ENCODE measurements around the gene ATP6V1C2. TPM values are rescaled to one million over a fixed set of nuclear protein-coding genes. Genes with fewer than 3 reads are reported as not detected.

The ATP6V1C2 gene
- total RNA-seq, 1 experiment from 2014 or later = 0.40 TPM

- ATAC-seq (no peak; the same call in 1 of the 2 replicates), DNase-seq (peak; percentile 67)
- TF ChIP-seq EZH2phosphoT487 (IDR thresholded peaks at IDR 0.05; ENCODE audit: borderline replicate concordance, low read length) = no peak
- TF ChIP-seq, protein P1, sequence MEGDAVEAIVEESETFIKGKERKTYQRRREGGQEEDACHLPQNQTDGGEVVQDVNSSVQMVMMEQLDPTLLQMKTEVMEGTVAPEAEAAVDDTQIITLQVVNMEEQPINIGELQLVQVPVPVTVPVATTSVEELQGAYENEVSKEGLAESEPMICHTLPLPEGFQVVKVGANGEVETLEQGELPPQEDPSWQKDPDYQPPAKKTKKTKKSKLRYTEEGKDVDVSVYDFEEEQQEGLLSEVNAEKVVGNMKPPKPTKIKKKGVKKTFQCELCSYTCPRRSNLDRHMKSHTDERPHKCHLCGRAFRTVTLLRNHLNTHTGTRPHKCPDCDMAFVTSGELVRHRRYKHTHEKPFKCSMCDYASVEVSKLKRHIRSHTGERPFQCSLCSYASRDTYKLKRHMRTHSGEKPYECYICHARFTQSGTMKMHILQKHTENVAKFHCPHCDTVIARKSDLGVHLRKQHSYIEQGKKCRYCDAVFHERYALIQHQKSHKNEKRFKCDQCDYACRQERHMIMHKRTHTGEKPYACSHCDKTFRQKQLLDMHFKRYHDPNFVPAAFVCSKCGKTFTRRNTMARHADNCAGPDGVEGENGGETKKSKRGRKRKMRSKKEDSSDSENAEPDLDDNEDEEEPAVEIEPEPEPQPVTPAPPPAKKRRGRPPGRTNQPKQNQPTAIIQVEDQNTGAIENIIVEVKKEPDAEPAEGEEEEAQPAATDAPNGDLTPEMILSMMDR (conservative IDR thresholded peaks at IDR 0.05; ENCODE audit: low read depth, low read length) = no peak
- TF ChIP-seq EZH2 (IDR thresholded peaks at IDR 0.05; ENCODE audit: low read length, unreplicated experiment) = no peak
- H3K9ac ChIP-seq (ENCODE audit: low read length) = no peak overlapping the region
- no peaks in the 10 kb centered on the region for H3K36me3 ChIP-seq (ENCODE audit: low read depth, low read length)
- no peaks in the 10 kb centered on the region for H3F3A ChIP-seq (ENCODE audit: low read length, unreplicated experiment)
- H3K9me3 ChIP-seq (ENCODE audit: low read length) = no peaks in the 10 kb centered on the region
- H3K9me2 ChIP-seq (replicated peaks; ENCODE audit: low read length) = no peaks in the 10 kb centered on the region
- POLR2A ChIA-PET (ENCODE audit: unreplicated experiment) = no interaction called here
- no peak overlapping the region for H2AFZ ChIP-seq (ENCODE audit: low read length)
- intact Hi-C loops (cut with micrococcal nuclease) = no loop called here
- H3K4me2 ChIP-seq (ENCODE audit: low read length) = no peak overlapping the region
- no peak overlapping the region for H3K4me3 ChIP-seq (ENCODE audit: low read length)
- no TSS peak for BruUV-seq (replicated peaks)
- CTCF ChIA-PET = no interaction called here
- H3K79me2 ChIP-seq (ENCODE audit: low read length) = no peaks in the 10 kb centered on the region
- H3K4me1 ChIP-seq (ENCODE audit: insufficient read depth, low read length) = peaks cover 7% of the 10 kb centered on the region; the same call in 1 of the 2 replicates
- no peak overlapping the region for H3K27ac ChIP-seq (ENCODE audit: low read length)
- H3K27me3 ChIP-seq (ENCODE audit: low read length) = no peaks in the 10 kb centered on the region
- no peaks in the 10 kb centered on the region for H4K20me1 ChIP-seq (ENCODE audit: low read length)
Observed at GRCh38 chr2:10752236-10752635, 30.8 kb downstream of the ATP6V1C2 start.

GRCh38 chr2:10753156-10753555 is 31.7 kb downstream of the ATP6V1C2 start:
- H4K20me1 ChIP-seq (ENCODE audit: low read length) = no peaks in the 10 kb centered on the region
- H3K36me3 ChIP-seq (ENCODE audit: low read depth, low read length) = no peaks in the 10 kb centered on the region
- no peak overlapping the region for H3K4me3 ChIP-seq (ENCODE audit: low read length)
- no peak overlapping the region for H2AFZ ChIP-seq (ENCODE audit: low read length)
- H3K79me2 ChIP-seq (ENCODE audit: low read length) = no peaks in the 10 kb centered on the region
- ChIA-PET CTCF (interaction anchor here (0.5 kb wide), 1 partner anchor 629 kb away, joined by 7 read pairs; no protein-coding TSS in a partner anchor), POLR2A (ENCODE audit: unreplicated experiment) (no interaction called here)
- no peak overlapping the region for H3K9ac ChIP-seq (ENCODE audit: low read length)
- H3K27ac ChIP-seq (ENCODE audit: low read length) = no peak overlapping the region
- H3K4me2 ChIP-seq (ENCODE audit: low read length) = no peak overlapping the region
- H3F3A ChIP-seq (ENCODE audit: low read length, unreplicated experiment) = no peaks in the 10 kb centered on the region
- intact Hi-C loops (cut with micrococcal nuclease) = no loop called here
- ATAC-seq (no peak), DNase-seq (no peak)
- no peaks in the 10 kb centered on the region for H3K9me3 ChIP-seq (ENCODE audit: low read length)
- H3K9me2 ChIP-seq (replicated peaks; ENCODE audit: low read length) = no peaks in the 10 kb centered on the region
- TF ChIP-seq EZH2phosphoT487 (IDR thresholded peaks at IDR 0.05; ENCODE audit: borderline replicate concordance, low read length) = no peak
- TF ChIP-seq EZH2 (IDR thresholded peaks at IDR 0.05; ENCODE audit: low read length, unreplicated experiment) = no peak
- TF ChIP-seq, protein P1 (conservative IDR thresholded peaks at IDR 0.05; ENCODE audit: low read depth, low read length) = no peak
- H3K27me3 ChIP-seq (ENCODE audit: low read length) = no peaks in the 10 kb centered on the region
- no TSS peak for BruUV-seq (replicated peaks)
- H3K4me1 ChIP-seq (ENCODE audit: insufficient read depth, low read length) = peaks cover 13% of the 10 kb centered on the region; the same call in 1 of the 2 replicates

DNA sequence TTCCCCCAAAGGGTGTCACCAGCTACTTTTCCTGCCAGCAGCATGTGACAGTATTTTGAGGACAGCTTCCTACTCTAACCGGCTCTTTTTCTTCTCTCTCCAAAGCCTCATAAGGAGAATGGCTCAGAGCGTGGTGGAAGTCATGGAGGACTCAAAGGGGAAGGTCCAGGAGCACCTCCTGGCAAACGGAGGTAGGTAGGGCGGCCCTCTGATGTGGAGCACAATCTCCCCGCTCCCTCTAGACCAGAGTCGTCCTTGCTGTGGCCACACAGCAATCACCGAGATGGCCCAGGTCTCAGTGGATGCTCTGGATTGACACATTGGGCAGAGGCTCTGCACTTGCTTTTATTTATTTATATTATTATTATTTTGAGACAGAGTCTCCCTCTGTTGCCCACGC is 32.4 kb downstream of the ATP6V1C2 start:
- H3K4me3 ChIP-seq (ENCODE audit: low read length) = no peak overlapping the region
- DNase-seq = no peak
- no peaks in the 10 kb centered on the region for H3K27me3 ChIP-seq (ENCODE audit: low read length)
- POLR2A ChIA-PET (ENCODE audit: unreplicated experiment) = no interaction called here
- H3K4me1 ChIP-seq (ENCODE audit: insufficient read depth, low read length) = peaks cover 13% of the 10 kb centered on the region; the same call in 1 of the 2 replicates
- CTCF ChIA-PET = no interaction called here
- no peak overlapping the region for H3K4me2 ChIP-seq (ENCODE audit: low read length)
- no peaks in the 10 kb centered on the region for H3K79me2 ChIP-seq (ENCODE audit: low read length)
- no peaks in the 10 kb centered on the region for H3K36me3 ChIP-seq (ENCODE audit: low read depth, low read length)
- intact Hi-C loops (cut with micrococcal nuclease) = no loop called here
- TF ChIP-seq EZH2phosphoT487 (IDR thresholded peaks at IDR 0.05; ENCODE audit: borderline replicate concordance, low read length) (no peak), EZH2 (IDR thresholded peaks at IDR 0.05; ENCODE audit: low read length, unreplicated experiment) (no peak)
- TF ChIP-seq, protein P1 (conservative IDR thresholded peaks at IDR 0.05; ENCODE audit: low read depth, low read length) = no peak
- no peak for ATAC-seq
- no TSS peak for BruUV-seq (replicated peaks)
- H3K27ac ChIP-seq (ENCODE audit: low read length) = no peak overlapping the region
- H4K20me1 ChIP-seq (ENCODE audit: low read length) = no peaks in the 10 kb centered on the region
- no peaks in the 10 kb centered on the region for H3K9me3 ChIP-seq (ENCODE audit: low read length)
- no peaks in the 10 kb centered on the region for H3F3A ChIP-seq (ENCODE audit: low read length, unreplicated experiment)
- H3K9me2 ChIP-seq (replicated peaks; ENCODE audit: low read length) = no peaks in the 10 kb centered on the region
- H2AFZ ChIP-seq (ENCODE audit: low read length) = no peak overlapping the region
- no peak overlapping the region for H3K9ac ChIP-seq (ENCODE audit: low read length)
